GM12864 (cell line): ENCODE data around the gene SAG.

Experiments
- DNase-seq: peaks from one replicate; pipeline ENCODE4 v3.0.0-alpha.2; 2011; ENCODE audit warnings: low read depth
- H3K4me3 ChIP-seq: 2 replicates; pipeline ENCODE4 v1.5.1; 2011; ENCODE audit warnings: mild to moderate bottlenecking, low read depth, low read length, control low read depth
- TF ChIP-seq, protein P1 (sequence below): IDR thresholded peaks from 2 replicates; pipeline ENCODE4 v1.5.1; 2011; ENCODE audit warnings: low read depth, mild to moderate bottlenecking, moderate library complexity, low read length, control low read depth, inconsistent platforms; ENCODE audit errors: missing control alignments

SAG gene

DNA sequence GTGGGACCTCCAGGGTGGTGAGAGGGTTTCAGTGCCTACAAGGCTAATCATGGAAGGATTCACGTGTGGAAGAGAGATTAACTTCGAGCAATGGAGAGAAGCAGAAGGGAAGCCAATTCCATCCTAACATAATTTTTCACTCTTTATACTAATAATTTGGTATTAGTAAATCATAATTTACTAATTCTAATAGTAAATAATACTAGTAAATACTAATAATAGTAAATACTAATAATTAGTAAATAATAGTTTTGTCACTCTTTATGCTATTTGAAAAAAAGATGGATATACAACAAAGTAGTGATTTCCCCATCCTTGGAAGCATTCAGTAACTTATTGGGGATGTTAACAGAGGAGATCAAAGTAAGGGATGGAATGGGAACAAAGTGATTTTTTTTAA is 6.4 kb upstream of the SAG start:
- TF ChIP-seq, protein P1, sequence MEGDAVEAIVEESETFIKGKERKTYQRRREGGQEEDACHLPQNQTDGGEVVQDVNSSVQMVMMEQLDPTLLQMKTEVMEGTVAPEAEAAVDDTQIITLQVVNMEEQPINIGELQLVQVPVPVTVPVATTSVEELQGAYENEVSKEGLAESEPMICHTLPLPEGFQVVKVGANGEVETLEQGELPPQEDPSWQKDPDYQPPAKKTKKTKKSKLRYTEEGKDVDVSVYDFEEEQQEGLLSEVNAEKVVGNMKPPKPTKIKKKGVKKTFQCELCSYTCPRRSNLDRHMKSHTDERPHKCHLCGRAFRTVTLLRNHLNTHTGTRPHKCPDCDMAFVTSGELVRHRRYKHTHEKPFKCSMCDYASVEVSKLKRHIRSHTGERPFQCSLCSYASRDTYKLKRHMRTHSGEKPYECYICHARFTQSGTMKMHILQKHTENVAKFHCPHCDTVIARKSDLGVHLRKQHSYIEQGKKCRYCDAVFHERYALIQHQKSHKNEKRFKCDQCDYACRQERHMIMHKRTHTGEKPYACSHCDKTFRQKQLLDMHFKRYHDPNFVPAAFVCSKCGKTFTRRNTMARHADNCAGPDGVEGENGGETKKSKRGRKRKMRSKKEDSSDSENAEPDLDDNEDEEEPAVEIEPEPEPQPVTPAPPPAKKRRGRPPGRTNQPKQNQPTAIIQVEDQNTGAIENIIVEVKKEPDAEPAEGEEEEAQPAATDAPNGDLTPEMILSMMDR = no peak
- H3K4me3 ChIP-seq = no peak overlapping the region
- DNase-seq = no peak

DNA sequence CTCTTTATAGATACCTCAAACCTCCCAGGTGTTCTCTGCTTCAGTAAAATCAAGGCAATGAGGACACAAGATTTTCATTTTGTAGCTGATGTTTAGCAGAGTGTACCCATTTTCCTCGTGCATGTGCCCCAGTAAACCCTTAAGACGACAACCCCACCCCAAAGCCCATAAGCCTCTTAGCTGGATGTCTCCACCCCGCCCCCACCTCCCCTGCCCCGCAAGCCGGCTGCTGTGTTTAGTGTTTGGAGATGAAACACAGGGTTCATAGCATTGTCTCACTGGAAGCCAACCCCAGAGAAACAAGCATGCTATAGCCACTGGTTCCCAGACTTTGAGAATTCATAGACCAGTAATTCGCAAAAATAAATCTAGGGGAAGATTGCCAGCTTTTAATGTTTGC is 5.8 kb upstream of the SAG start:
- H3K4me3 ChIP-seq = no peak overlapping the region
- DNase-seq = no peak
- TF ChIP-seq, protein P1 = no peak

DNA sequence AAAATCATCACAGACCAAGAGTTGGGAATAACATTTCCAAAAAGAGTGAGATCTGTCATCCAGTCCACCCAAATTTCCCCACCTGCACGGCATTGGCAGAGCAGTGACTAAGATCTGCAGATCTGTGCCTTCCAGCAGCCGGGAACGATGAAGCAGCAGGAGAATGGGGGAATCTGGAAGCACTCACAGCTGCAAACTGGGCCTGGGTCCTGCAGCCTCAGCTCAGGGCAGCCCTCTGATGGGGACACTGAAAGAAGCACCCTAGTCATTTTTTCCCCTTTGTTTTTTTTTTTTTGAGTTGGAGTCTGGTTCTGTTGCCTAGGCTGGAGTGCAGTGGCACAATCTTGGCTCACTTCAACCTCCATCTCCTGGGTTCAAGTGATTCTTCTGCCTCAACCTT is 4.4 kb upstream of the SAG start:
- DNase-seq = no peak
- no peak overlapping the region for H3K4me3 ChIP-seq
- TF ChIP-seq, protein P1 = no peak

DNA sequence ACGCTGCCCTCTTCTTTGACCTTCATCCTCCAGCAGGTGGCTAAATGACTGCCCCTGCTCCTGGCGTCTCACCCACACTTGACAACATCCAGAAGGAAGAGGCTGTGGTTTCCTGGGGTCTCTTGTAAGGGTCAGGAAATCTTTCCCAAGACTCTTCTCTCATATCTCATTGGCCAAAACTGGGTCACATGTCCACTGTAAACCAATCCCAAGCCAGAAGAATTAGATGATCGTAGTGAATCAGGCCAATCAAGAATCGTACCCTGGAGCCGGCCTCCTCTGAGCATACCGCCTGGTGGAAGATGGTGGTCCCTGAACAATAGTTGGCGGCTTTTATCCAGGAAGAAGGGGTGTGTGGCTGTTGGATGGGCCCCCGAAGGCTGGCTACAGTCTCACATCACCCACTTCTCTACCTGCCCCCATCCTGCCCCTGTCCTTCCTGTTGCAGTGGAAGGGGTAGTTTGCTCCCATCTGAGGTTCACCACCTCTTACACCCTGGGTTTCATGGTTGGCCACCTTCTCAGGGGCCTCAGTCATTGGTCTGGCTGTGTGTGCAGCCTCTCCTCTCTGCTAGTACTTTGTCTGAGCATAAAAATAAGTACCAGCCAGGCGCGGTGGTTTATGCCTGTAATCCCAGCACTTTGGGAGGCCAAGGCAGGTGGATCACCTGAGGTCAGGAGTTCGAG is 3.8 kb downstream of the SAG start:
- no peak overlapping the region for H3K4me3 ChIP-seq
- no peak for DNase-seq
- TF ChIP-seq, protein P1 = no peak

DNA sequence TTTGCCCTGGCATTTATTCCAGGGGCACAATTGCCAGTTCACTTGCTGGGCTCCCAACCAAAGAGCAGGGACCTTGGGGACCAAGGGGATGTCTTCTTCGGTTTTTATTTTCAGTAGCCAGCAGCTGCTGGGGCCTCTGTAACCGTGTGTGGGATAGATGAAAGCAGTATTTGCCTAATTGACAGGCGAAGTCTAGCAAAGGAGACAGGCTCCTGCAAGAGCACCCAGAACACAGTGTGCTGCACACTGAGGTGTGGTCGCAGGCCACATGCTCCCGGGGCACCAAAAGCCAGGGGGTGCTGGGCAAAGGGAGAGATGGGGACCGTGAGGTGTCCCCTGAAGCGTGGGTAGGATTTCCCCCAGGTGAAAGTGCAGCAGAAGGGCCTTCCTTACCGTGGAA is 5.3 kb downstream of the SAG start:
- no peak for DNase-seq
- H3K4me3 ChIP-seq = no peak overlapping the region
- TF ChIP-seq, protein P1 = no peak

DNA sequence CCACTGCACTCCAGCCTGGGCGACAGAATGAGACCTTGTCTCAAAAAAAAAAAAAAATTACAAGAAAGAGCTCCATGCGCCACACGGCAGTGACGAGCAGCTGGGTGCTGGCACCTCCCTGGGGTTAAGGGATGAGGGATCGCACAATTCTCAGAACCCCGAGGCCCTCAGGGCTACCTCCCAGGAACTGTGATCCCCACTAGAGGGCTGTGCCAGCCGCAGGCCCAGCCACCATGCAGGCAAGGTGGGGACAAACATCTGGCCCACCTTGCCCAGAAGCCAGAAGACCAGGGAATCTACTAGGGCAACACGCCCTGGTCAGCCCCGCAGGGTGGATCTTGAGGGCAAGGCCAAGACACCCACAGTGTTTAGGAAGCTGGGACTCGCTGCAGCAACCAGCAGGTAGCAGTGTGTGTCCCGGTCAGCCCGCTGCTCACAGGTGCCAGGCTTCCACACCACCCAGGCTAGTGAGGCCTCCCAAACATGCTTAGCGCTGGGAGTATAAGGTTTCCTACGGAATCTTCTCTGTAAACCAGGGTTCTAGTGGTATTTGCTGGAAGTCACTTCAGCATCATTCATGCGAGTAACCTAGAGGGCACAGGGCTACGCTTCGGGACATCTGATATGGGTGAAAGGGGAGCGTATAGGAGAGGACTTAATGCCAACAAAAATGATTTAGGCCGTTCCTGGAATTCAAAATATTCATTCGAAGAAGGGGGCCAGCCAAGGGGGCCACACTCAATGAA is 6.7 kb downstream of the SAG start:
- TF ChIP-seq, protein P1 = no peak
- no peak overlapping the region for H3K4me3 ChIP-seq
- DNase-seq = no peak
